ENCODE data around the gene TMEM81. TPM values are rescaled to one million over a fixed set of nuclear protein-coding genes. Genes with fewer than 3 reads are reported as not detected.
A peak's percentile ranks its signal among the peaks of the same experiment; 100 is the strongest.

Gene TMEM81
- total and polyA plus RNA-seq, 2 experiments from 2014 or later: 3.6 to 4.5 TPM

GRCh38 chr1:205124726-205125125 is 40.5 kb upstream of the TMEM81 start:
- TF ChIP-seq EZH2phosphoT487 (IDR thresholded peaks at IDR 0.05; ENCODE audit: unreplicated experiment): no peak

GRCh38 chr1:205122489-205122882 is 38.2 kb upstream of the TMEM81 start:
- no peaks in the 10 kb centered on the region for H3K9me2 ChIP-seq (ENCODE audit: insufficient read depth)
- peak; percentile 12 for ATAC-seq
- peak overlapping the region; percentile 91 for H3K4me3 ChIP-seq
- H3K4me1 Mint-ChIP-seq: peaks cover 12% of the 10 kb centered on the region
- peak overlapping the region; percentile 28 for H3K27ac ChIP-seq (ENCODE audit: low read depth)
- no peaks in the 10 kb centered on the region for H3K9me3 Mint-ChIP-seq
- no peak for DNase-seq (ENCODE audit: low spot score)
- H3K79me2 ChIP-seq (replicated peaks; ENCODE audit: insufficient read depth): peaks cover 41% of the 10 kb centered on the region
- peak overlapping the region; percentile 99 for H3K4me3 Mint-ChIP-seq
- peaks cover 9% of the 10 kb centered on the region; the same call in 1 of the 2 replicates for H3K4me1 ChIP-seq (ENCODE audit: insufficient read depth)
- H3K4me2 ChIP-seq: peak overlapping the region; percentile 73
- no peaks in the 10 kb centered on the region for H3K27me3 ChIP-seq (ENCODE audit: insufficient read depth)
- peak overlapping the region; percentile 100 for H3K27ac Mint-ChIP-seq
- H2AFZ ChIP-seq: peak overlapping the region; percentile 16; the same call in 1 of the 2 replicates
- H3K36me3 Mint-ChIP-seq (ENCODE audit: low read depth): peaks cover 8% of the 10 kb centered on the region; the same call in 2 of the 3 replicates
- TF ChIP-seq CTCF (conservative IDR thresholded peaks at IDR 0.05; ENCODE audit: low read depth in 2 of 2) (0 out of 4 replicates have a peak, but pooled peaks of 1 of the 2 experiments have one; percentile 8), ZNF462 (CRISPR knock-in tag; IDR thresholded peaks at IDR 0.05) (no peak), ZNF331 (CRISPR knock-in tag; IDR thresholded peaks at IDR 0.05; ENCODE audit: low read depth) (no peak), EZH2phosphoT487 (IDR thresholded peaks at IDR 0.05; ENCODE audit: unreplicated experiment) (no peak)
- H3F3A ChIP-seq (replicated peaks; ENCODE audit: low read depth): no peaks in the 10 kb centered on the region; the same call in 1 of the 2 replicates
- H3K36me3 ChIP-seq (ENCODE audit: insufficient read depth): no peaks in the 10 kb centered on the region
- peaks cover 4% of the 10 kb centered on the region for H3K27me3 Mint-ChIP-seq (ENCODE audit: insufficient read depth, low read depth, poor library complexity)
- peaks cover 25% of the 10 kb centered on the region for H4K20me1 ChIP-seq (replicated peaks; ENCODE audit: insufficient read depth)

More at GRCh38 chr1:205124726-205125125, 40.5 kb upstream of the TMEM81 start:
- DNase-seq (ENCODE audit: low spot score) (no peak), ATAC-seq (no peak)
- Mint-ChIP-seq H3K4me1 (peaks cover 12% of the 10 kb centered on the region), H3K36me3 (ENCODE audit: low read depth) (peaks cover 4% of the 10 kb centered on the region; the same call in 1 of the 3 replicates), H3K4me3 (no peak overlapping the region), H3K27me3 (ENCODE audit: insufficient read depth, low read depth, poor library complexity) (peaks cover 4% of the 10 kb centered on the region), H3K9me3 (no peaks in the 10 kb centered on the region), H3K27ac (no peak overlapping the region)
- Histone ChIP-seq H3K27me3 (ENCODE audit: insufficient read depth) (no peaks in the 10 kb centered on the region), H3F3A (replicated peaks; ENCODE audit: low read depth) (no peaks in the 10 kb centered on the region; the same call in 1 of the 2 replicates), H3K36me3 (ENCODE audit: insufficient read depth) (no peaks in the 10 kb centered on the region), H3K4me2 (no peak overlapping the region), H3K9me2 (ENCODE audit: insufficient read depth) (no peaks in the 10 kb centered on the region), H3K79me2 (replicated peaks; ENCODE audit: insufficient read depth) (peaks cover 19% of the 10 kb centered on the region), H4K20me1 (replicated peaks; ENCODE audit: insufficient read depth) (peaks cover 14% of the 10 kb centered on the region), H3K27ac (ENCODE audit: low read depth) (no peak overlapping the region), H2AFZ (no peak overlapping the region), H3K4me3 (no peak overlapping the region), H3K4me1 (ENCODE audit: insufficient read depth) (peaks cover 9% of the 10 kb centered on the region; the same call in 1 of the 2 replicates)
